HuH-7 (cell line): ENCODE measurements around the gene GRIN1.
"Not testable (repeated sequence)": the region's sequence is repeated elsewhere in the genome, so short reads cannot be mapped to it uniquely, and the experiment has no call there.

Experiments
- DNase-seq: peaks from one replicate; pipeline ENCODE4 v3.0.0; 2011; ENCODE audit warnings: low spot score

The GRIN1 gene

DNA sequence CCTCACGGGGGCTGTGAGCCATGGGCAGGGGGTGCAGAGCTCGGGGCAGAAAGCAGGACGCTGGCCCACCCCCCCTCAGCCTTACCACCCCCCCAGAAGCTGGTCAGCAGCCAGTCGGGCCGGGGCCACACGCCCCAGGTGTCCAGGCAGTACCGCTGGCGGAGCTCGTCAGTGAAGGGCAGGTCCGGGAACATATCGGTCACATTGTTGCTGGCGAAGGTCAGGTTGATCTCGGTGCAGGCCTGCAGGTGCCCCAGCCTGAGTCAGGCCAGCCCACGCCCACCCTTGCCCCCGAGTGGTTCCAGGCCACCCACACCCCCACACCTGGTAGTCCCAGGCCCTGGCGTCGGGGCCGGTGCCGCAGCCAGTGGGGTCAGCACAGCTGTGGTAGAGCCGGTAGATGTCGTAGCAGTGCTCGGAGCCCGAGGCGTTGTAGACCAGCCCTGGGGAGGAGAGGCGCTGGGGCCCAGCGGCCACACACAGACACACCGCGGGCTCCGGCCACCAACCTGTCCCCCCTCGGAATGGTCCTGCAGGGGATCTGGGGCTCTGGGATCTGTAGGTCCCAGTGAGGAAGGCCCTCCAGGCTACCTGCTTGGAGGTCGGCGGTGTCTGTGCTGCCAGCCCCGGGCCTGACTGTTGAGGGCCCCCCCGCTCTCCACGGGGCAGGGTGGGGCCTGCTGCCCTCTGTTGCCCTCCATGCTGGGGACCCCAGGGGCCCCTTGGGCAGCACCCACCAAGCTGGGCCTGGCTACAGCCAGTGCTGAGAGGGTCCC, 27.0 kb upstream of the GRIN1 start:
- DNase-seq, result no peak

DNA sequence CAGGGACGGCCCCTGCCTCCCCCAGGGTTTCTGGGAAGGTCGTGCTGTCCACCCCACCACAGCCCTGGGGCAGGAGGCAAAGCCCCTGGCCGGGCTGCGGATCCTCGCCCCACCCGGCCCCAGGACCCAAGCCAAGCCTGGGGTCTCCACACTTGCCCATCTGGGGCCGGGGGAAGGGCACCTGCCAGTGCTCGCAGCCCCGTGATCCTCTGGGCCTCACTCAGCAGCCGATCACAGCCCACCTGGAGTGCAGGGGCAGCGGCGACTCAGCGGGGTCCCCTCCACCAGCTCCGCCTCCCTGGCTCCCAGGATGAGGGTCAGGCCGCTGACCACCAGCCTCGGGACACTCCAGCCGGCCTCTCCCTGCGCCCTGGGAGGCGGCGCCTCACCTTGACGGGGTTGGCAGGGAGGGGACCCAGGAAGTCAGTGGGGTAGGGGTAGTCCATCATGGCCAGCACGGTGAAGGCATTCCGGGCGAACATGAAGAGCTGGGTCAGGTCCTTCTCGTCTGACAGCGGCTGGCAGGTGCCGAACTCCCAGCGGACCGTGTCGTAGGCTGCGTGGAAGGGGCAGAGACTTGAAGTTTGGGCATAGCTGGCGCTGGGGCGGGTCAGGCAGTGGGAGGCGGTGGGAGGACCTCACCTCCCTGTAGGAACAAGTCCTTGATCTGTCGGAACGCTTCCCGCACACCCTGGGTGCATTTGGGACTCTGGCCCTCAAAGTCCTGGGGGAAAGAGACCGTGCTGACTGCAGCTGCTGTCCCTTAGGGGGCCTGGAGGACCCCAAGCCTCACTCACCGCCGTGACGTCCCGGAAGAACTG, 26.2 kb upstream of the GRIN1 start:
- no peak for DNase-seq

- no peak for DNase-seq
Observed at GRCh38 chr9:137113385-137114159, 25.4 kb upstream of the GRIN1 start.

GRCh38 chr9:137114220-137114612, 24.7 kb upstream of the GRIN1 start:
- no peak for DNase-seq

GRCh38 chr9:137114613-137115393, 24.2 kb upstream of the GRIN1 start, which contains the start of gene DPP7:
TSS of gene DPP7 (minus strand) at chr9:137114733. CDS start at chr9:137114713, 20 bp downstream.
- no peak for DNase-seq

DNA sequence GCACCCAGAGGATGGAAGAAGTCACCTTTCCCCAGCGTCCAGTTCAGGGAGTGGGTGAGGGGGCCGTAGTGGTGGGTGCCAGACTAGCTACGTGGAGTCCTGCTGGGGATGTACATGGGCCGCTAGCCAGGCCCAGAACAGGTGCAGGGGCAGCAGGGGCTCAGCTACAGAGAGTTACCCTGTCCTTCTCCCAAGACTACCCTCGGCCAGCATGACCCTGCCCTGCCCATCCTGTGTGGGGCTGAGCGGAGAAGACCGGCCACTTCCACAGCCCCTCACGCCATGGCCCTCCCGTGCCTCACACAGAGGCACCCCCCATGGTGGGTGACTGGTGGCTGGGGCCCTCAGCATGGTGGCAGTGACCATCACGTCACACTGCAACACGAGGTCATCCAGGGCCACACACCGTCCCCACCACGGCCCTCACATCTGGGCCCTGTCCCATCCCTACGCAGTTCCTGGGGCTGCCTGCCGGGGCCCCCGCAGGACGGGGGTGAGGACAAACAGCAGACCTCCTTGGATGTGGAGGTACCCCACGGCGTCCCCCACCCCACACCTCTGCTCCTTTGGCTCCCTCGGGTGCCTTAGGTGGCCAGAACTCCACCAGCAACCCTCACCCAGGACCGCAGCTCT, 23.4 kb upstream of the GRIN1 start:
- peak; percentile 22 for DNase-seq

- no peak for DNase-seq
Observed at GRCh38 chr9:137116027-137116507, 22.9 kb upstream of the GRIN1 start.

- no peak for DNase-seq
Observed at GRCh38 chr9:137116728-137117127, 22.2 kb upstream of the GRIN1 start.

- DNase-seq, result no peak
Observed at GRCh38 chr9:137117269-137117731, 21.7 kb upstream of the GRIN1 start.

GRCh38 chr9:137118092-137118603, 20.8 kb upstream of the GRIN1 start:
- not testable (repeated sequence) for DNase-seq

GRCh38 chr9:137121927-137122795, 16.8 kb upstream of the GRIN1 start:
- not testable (repeated sequence) for DNase-seq

- DNase-seq, result not testable (repeated sequence)
Observed at GRCh38 chr9:137122796-137123467, 16.0 kb upstream of the GRIN1 start.

- DNase-seq, result no peak
Observed at GRCh38 chr9:137123468-137123837, 15.5 kb upstream of the GRIN1 start.

- not testable (repeated sequence) for DNase-seq
Observed at GRCh38 chr9:137123952-137124462, 14.9 kb upstream of the GRIN1 start.

DNA sequence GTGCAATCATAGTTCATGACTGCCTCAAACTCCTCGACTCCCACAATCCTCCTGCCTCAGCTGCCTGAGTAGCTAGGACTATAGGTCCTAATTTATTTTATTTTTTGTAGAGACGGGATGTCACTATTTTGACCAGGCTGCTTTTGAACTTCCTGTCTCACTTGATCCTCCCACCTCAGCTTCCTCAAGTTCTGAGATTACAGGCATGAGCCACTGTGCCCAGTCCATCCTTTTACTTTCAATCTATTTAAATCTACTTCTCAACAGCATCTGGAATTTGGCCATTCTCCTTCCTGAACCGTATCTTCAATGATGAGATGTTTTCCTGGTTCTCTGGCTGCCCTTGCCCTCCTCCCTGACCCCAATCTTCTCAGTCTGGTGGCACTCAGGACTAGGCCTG, 12.2 kb upstream of the GRIN1 start:
- DNase-seq, result no peak

DNA sequence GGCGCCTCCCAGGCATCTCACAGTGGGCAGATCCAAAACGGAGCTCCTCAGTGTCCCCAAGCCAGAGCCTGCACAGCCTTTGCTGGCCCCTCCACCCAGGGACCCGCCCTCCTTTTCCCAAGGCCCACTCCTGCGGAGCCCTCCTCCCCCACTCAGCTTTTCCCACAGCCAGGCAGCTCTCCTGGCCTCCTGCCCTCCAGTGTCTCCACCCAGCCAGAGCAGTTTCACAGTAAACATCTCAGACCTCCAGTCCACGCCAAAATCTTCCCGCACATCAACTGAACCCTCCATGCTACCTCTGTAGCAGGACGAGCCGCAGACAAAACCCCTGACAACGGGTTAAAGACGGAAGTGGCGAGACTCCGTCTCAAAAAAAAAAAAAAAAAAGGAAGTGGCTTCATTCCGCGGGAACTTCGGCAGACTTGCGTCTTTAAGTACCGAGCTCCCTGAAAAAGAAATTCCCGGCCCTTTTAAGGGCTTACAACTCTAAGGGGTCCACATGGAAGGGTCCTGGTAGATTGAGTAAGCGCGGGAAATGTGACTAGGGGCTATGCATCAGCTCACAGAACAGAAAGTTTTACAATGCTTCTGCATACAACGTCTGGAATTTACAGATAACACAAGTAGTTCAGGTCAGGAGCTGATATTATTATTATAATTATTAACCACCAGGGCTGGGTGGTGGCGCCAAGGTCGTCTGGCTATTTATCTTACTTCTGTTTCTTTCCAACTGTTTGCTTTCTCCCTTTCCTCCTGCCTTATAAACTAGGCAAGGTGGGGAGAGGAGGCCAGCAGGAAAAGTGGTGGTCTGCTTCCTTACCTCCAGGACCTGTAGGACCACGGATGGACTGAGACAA, 11.4 kb upstream of the GRIN1 start:
- DNase-seq, result no peak

- no peak for DNase-seq
Observed at GRCh38 chr9:137128158-137128861, 10.6 kb upstream of the GRIN1 start.
